CD4-positive, alpha-beta T cell treated with Interleukin-6 at 100 ng/mL for 8 hours (primary cell): ENCODE measurements around the gene PAGE5.

Source experiments
- DNase-seq: peaks from one replicate; pipeline ENCODE4 v3.0.0-alpha.2; 2020; ENCODE audit warnings: mixed read lengths, low spot score

PAGE5 gene

GRCh38 chrX:55220119-55220794 lies at the start of gene PAGE5:
TSS of gene PAGE5 (plus strand) at chrX:55220346. CDS start at chrX:55221383, 1,037 bp downstream.
- no peak for DNase-seq

GRCh38 chrX:55187281-55187680 lies 32.9 kb upstream of the PAGE5 start:
- DNase-seq: no peak

GRCh38 chrX:55196688-55197087 lies 23.5 kb upstream of the PAGE5 start:
- no peak for DNase-seq

- no peak for DNase-seq
Observed at GRCh38 chrX:55201930-55202579, 18.1 kb upstream of the PAGE5 start.

- DNase-seq: no peak
Observed at GRCh38 chrX:55206162-55206941, 13.8 kb upstream of the PAGE5 start.

GRCh38 chrX:55210931-55211677 lies 9.0 kb upstream of the PAGE5 start:
- DNase-seq: no peak

GRCh38 chrX:55213381-55213780 lies 6.8 kb upstream of the PAGE5 start:
- no peak for DNase-seq

- DNase-seq: no peak
Observed at GRCh38 chrX:55240788-55241340, 20.7 kb downstream of the PAGE5 start.

- DNase-seq: no peak
Observed at GRCh38 chrX:55253528-55253927, 33.4 kb downstream of the PAGE5 start.

GRCh38 chrX:55260806-55261205 lies 40.7 kb downstream of the PAGE5 start:
- DNase-seq: no peak

- no peak for DNase-seq
Observed at GRCh38 chrX:55264816-55265215, 44.7 kb downstream of the PAGE5 start, which contains the start of gene PAGE3. TSS of gene PAGE3 (minus strand) at chrX:55264916. CDS start at chrX:55263903, 1,013 bp downstream.
